AG09309 (cell line): ENCODE data around the gene ART1.

Source experiments
- DNase-seq: peaks from one replicate; pipeline ENCODE4 v3.0.0-alpha.2; 2010; ENCODE audit warnings: low read depth
- H3K4me3 ChIP-seq: 2 replicates; pipeline ENCODE4 v1.5.1; 2011; ENCODE audit warnings: mild to moderate bottlenecking, low read depth, low read length, moderate library complexity; ENCODE audit not compliant: control insufficient read depth
- TF ChIP-seq, protein P1 (sequence below): IDR thresholded peaks from 2 replicates; pipeline ENCODE4 v1.5.1; 2011; ENCODE audit warnings: mild to moderate bottlenecking, low read depth, low read length, inconsistent platforms; ENCODE audit not compliant: insufficient read depth, control insufficient read depth; ENCODE audit errors: missing control alignments

Gene ART1

DNA sequence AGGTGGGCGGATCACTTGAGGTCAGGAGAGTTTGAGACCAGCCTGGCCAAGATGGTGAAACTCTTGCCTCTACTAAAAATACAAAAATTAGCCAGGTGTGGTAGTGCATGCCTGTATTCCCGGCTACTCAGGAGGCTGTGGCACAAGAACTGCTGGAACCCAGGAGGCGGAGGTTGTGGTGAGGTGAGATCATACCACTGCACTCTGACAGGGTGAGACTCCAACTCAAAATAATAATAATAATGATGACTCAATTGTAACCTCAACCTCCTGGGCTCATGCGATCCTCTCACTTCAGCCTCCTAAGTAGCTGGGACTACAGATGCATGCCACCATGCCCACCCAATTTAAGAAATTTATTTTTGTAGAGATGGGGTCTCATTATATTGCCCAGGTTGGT, 41.8 kb downstream of the ART1 start:
- no peak for DNase-seq
- H3K4me3 ChIP-seq: no peak overlapping the region
- TF ChIP-seq, protein P1, sequence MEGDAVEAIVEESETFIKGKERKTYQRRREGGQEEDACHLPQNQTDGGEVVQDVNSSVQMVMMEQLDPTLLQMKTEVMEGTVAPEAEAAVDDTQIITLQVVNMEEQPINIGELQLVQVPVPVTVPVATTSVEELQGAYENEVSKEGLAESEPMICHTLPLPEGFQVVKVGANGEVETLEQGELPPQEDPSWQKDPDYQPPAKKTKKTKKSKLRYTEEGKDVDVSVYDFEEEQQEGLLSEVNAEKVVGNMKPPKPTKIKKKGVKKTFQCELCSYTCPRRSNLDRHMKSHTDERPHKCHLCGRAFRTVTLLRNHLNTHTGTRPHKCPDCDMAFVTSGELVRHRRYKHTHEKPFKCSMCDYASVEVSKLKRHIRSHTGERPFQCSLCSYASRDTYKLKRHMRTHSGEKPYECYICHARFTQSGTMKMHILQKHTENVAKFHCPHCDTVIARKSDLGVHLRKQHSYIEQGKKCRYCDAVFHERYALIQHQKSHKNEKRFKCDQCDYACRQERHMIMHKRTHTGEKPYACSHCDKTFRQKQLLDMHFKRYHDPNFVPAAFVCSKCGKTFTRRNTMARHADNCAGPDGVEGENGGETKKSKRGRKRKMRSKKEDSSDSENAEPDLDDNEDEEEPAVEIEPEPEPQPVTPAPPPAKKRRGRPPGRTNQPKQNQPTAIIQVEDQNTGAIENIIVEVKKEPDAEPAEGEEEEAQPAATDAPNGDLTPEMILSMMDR: no peak

GRCh38 chr11:3700410-3700809, 55.5 kb downstream of the ART1 start:
- DNase-seq: no peak
- TF ChIP-seq, protein P1: no peak
- H3K4me3 ChIP-seq: no peak overlapping the region

- H3K4me3 ChIP-seq: no peak overlapping the region
- no peak for DNase-seq
- TF ChIP-seq, protein P1: no peak
Measured at GRCh38 chr11:3700910-3701309, 56.0 kb downstream of the ART1 start.

- TF ChIP-seq, protein P1: no peak
Measured at GRCh38 chr11:3703383-3703782, 58.5 kb downstream of the ART1 start.

DNA sequence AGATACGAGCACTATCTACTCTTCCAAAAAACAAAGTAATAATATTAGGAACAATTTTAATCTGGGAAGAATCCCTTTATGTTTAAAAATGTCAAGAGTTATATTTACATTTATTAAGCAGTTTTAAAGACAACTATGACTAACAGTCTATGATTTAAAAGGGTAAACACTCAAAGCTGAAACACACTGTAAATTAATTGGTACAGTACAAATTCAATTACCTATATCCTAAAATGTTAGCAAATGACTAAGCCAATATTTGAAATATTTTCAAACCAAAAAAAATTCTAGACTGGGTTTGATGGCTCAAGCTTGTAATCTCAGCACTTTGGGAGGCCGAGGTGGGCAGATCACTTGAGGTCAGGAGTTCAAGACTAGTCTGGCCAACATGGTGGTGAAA, 62.2 kb downstream of the ART1 start:
- TF ChIP-seq, protein P1: no peak

More at GRCh38 chr11:3703383-3703782, 58.5 kb downstream of the ART1 start:
- no peak overlapping the region for H3K4me3 ChIP-seq
- no peak for DNase-seq

GRCh38 chr11:3709977-3710376, 65.0 kb downstream of the ART1 start:
- TF ChIP-seq, protein P1: no peak
- no peak overlapping the region for H3K4me3 ChIP-seq
- DNase-seq: no peak

More for the DNA sequence above, 62.2 kb downstream of the ART1 start:
- DNase-seq: no peak
- no peak overlapping the region for H3K4me3 ChIP-seq
